NCI-H2196 (cell line): Measurements from ENCODE around the gene DMPK.

Source experiments
- DNase-seq: peaks from one replicate; lab custom pipeline; 2025; ENCODE audit not compliant: unreplicated experiment; lab: John Stamatoyannopoulos, UW

Gene DMPK

GRCh38 chr19:45770192-45771101, 11.8 kb downstream of the DMPK start:
- peak; percentile 98 for DNase-seq

GRCh38 chr19:45769821-45770191, 12.5 kb downstream of the DMPK start:
- peak; percentile 56 for DNase-seq

GRCh38 chr19:45768984-45769782, 13.1 kb downstream of the DMPK start, which contains the start of gene SIX5:
Gene SIX5 (minus strand): TSS chr19:45769252. CDS start chr19:45768844, 408 bp downstream.
- DNase-seq = peak; percentile 98

GRCh38 chr19:45768655-45768983, 13.7 kb downstream of the DMPK start:
- peak; percentile 40 for DNase-seq

- peak; percentile 40 for DNase-seq
These were observed 14.2 kb downstream of the DMPK start for GRCh38 chr19:45767881-45768654.

GRCh38 chr19:45767410-45767880, 14.8 kb downstream of the DMPK start:
- DNase-seq = no peak

GRCh38 chr19:45766869-45767346, 15.4 kb downstream of the DMPK start:
- DNase-seq = no peak

- no peak for DNase-seq
These were observed 15.9 kb downstream of the DMPK start for GRCh38 chr19:45766296-45766868.

- no peak for DNase-seq
These were observed 16.5 kb downstream of the DMPK start for GRCh38 chr19:45765702-45766295.

- no peak for DNase-seq
These were observed 17.2 kb downstream of the DMPK start for GRCh38 chr19:45764945-45765701.

GRCh38 chr19:45764475-45764874, 17.8 kb downstream of the DMPK start:
- no peak for DNase-seq

- no peak for DNase-seq
These were observed 18.5 kb downstream of the DMPK start for GRCh38 chr19:45763691-45764294.

- DNase-seq = no peak
These were observed 19.2 kb downstream of the DMPK start for GRCh38 chr19:45762870-45763631.

- no peak for DNase-seq
These were observed 20.6 kb downstream of the DMPK start for GRCh38 chr19:45761714-45762113.

GRCh38 chr19:45758921-45759320, 23.4 kb downstream of the DMPK start:
- no peak for DNase-seq

GRCh38 chr19:45757695-45758094, 24.6 kb downstream of the DMPK start:
- no peak for DNase-seq

- no peak for DNase-seq
These were observed 28.0 kb downstream of the DMPK start for GRCh38 chr19:45754323-45754722.

GRCh38 chr19:45753548-45753947, 28.7 kb downstream of the DMPK start:
- no peak for DNase-seq
